Pons (tissue), 1 donor: ENCODE results near the gene KCTD8.
"Not testable (repeated sequence)": the region's sequence is repeated elsewhere in the genome, so short reads cannot be mapped to it uniquely, and the experiment has no call there.

ENCODE experiments used
- DNase-seq: peaks from one replicate; pipeline ENCODE4 v3.0.0-alpha.2; 2016; ENCODE audit warnings: low spot score

The KCTD8 gene

GRCh38 chr4:44326741-44327140, 121.9 kb downstream of the KCTD8 start:
- DNase-seq = no peak

DNA sequence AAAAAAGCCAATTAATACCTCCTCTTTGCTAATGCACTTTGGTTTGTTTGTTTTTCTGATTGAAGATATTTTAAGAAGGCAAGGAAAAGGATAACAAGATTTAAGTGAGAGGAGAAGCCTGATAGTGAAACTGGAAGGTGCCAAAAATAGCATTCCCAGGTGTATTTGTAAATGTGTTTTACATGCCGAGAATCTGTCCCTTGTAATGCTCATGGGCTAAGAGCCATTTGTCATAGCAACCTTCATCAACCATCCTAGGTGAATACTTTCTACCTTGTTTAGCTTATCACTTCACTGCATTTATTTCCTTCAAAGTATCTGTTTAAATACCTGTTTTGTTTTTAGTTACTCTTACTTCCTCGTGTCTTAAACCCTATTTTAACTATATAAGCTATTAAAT, 127.8 kb downstream of the KCTD8 start:
- DNase-seq = no peak

DNA sequence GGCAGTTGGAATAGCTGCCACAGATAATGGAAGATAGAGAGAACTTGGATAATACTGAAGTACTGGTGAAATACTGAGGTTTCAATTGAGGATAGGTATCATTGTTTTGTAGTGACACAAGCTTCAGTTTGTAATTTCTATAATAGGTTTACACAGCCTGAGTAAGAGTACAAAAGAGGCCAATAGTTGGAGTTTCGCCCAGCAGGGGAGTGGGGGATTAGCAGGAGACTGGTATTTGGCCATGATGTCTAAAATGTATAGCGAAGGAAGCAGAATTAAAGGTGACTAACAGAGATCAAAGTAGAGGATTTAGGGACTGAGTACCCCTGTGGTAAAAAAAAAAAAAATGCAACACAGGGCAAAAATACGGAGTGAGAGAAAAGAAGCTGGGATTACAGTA, 129.5 kb downstream of the KCTD8 start:
- DNase-seq = no peak

DNA sequence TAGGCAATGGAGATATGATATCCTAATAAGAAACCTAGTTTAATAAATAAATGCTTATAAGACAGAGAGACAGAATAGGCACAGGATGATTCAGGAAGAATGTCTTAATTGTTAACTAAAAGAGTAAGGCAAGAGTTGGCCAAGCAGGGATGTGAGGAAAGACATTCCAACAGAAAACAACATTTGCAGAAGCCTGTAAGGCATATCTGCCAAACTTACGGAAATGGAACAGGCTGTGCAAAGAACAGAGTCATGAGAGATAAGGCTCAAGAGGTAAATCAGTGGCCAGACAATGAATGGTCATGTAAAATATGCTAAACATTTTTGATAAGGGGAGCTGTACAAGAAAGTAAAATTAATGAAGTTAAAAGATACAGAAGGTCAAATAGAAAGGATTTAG, 134.9 kb downstream of the KCTD8 start:
- no peak for DNase-seq

DNA sequence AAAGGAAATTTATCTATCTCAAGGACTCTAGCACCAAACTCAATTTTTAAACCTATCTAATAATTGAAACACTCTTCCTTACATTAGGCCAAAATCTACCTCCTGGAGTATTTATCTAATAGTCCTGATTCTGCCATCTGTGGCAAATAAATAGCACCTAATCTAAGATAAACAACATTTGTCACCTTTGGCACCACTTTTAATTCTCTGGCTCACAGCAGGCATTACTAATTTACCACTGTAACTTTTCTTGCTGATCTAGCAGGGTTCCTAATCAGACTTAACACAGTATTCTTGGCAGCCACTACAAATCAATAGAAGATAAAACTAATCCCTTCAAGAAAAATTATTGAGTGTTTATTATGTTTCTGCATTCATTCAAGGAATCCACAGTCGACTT, 161.1 kb downstream of the KCTD8 start:
- no peak for DNase-seq

- no peak for DNase-seq
Observed at GRCh38 chr4:44279469-44279868, 169.1 kb downstream of the KCTD8 start.

DNA sequence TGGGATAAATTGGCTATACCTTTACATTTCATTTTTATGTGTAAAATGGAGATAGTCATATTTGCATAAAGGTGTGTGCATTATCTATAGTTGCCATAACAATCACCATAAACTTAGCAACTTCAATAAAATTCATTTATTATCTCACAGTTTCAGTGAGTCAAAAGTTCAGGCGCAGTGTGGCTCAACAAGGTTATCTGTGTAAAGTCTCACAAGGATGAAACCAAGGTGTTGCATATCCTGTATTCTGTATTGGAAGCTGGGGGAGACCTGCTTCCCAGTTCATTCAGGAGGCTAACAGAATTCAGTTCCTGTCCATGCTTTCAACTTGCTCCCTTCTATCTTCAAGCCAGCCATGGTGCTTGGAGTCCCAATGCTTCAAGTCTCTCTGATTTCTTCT, 169.5 kb downstream of the KCTD8 start:
- DNase-seq = no peak

GRCh38 chr4:44257461-44257860, 191.1 kb downstream of the KCTD8 start:
- peak; percentile 80 for DNase-seq

DNA sequence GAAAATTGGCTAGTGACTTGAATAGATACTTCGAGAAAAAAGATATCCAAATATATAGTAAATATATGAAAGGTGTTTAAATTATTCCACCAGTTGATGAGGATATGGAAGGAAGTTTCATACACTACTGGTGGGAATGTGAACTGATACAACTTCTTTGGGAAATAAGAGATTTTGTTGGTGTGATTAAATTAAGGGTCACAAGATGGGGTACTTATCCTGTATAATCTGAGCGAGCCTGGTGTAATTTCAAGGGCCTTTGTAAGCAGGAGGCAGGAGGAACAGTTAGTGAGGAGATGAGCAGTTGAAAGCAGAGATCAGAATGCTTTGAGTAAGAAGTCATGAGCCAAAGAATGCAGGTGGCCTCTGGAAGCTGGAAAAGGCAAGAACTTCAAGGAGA, 192.2 kb downstream of the KCTD8 start:
- DNase-seq = peak; percentile 83

- DNase-seq = no peak
Observed at GRCh38 chr4:44237643-44238042, 211.0 kb downstream of the KCTD8 start.

DNA sequence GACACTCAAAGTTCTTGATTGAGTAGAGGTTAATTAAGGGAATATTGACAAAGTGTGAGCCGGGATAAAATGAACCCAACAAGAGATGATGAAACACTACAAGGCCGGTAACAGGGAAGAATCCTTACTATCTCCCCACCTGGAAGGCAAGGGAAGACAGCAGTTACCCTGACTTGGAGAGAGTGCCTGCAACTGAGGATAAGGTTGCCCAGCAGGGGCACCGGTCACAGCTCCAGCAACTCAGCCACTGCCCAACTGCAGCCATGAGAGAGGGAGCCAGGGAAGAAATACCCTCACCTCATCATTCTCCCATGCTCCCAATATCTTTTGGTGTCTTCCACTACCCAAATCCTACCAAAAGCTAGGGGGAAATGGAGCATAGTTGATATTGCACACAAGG, 212.7 kb downstream of the KCTD8 start:
- DNase-seq = no peak

DNA sequence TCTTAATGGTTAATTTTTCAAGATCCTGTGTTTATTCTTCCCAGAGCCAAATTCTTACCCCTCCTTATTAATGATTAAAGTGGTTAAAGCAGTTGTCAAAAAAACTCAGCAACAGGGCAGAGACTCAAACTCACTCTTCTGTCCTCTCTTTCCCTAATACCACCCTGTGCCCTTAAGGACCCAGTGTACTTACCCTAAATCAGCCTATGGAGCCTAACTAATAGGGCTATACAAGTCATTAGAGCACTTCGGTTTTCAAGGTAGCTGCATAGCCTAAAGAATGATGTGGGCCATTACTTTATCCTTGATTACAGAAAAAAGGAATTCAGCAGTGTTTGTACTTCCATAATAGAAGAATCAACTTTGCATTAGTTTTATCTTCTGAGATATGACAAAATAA, 216.3 kb downstream of the KCTD8 start:
- no peak for DNase-seq

- DNase-seq = no peak
Observed at GRCh38 chr4:44231006-44231405, 217.6 kb downstream of the KCTD8 start.

- no peak for DNase-seq
Observed at GRCh38 chr4:44228326-44228725, 220.3 kb downstream of the KCTD8 start.

DNA sequence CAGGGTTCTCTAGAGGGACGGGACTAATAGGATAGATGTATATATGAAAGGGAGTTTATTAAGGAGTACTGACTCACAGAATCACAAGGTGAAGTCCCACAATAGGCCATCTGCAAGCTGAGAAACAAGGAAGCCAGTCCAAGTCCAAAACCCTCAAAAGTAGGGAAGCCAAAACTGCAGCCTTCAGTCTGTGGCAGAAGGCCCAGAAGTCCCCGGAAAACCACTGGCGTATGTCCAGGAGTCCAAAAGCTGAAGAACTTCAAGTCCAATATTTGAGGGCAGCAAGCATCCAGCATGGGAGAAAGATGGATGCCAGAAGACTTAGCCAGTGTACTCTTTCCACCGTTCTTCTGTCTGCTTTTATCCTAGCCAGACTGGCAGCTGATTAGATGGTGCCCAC, 227.2 kb downstream of the KCTD8 start:
- peak; percentile 38 for DNase-seq

GRCh38 chr4:44210750-44211149, 237.9 kb downstream of the KCTD8 start:
- no peak for DNase-seq

DNA sequence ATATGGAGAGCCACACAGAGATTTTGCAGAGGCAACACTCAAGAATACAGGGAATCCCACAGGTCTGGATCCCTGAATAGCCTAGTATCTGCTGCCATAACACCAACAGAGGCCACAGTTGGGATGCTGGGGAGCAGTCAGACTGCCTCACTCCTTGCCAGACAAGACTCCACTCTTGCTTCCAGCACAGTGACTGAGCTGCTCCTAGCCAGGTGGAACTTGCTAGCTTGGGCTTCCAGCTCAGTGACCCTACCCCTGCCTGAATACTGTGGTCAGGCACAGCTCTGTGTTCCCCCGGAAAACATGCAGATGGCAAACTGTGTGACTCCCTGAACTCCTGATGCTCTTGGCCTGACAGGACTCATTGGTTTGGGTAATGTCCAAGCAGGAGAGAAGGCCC, 251.8 kb downstream of the KCTD8 start:
- no peak for DNase-seq

DNA sequence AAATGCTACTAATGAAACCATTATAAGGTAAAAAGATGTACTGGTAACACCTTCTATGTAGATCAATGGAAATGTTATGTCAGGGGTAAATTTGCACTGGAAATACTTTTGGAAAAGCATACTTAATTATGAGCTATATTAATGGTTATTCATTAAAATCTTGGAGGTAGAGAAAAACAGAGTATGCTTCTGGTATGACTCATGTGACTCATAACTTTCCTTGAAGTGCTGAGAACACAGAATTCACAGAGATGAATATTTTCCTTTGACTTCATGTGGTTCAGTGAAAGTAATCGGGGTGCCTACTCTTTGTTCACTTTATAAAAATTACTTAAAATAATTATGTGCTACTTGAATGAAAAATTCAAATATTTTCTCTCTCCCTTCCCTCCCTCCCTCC, 254.2 kb downstream of the KCTD8 start:
- no peak for DNase-seq

DNA sequence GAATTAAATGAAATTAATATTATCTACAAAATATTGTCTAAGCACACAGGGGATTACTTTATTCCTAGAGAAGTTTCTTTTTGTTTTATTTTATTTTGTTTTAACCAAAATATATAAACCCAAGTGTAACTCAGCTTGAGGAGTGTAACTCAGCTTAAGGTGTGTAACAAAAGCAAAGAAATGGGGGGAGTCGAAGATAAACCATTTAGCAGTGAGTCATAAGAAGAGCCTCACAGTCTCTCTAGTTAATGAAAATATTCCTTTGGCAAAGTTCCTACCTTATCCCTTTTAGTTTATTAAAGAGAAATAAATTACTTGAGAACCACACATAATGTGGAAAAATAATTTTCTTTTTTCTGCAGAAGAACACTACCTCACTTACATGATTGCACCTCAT, 261.8 kb downstream of the KCTD8 start:
- DNase-seq = no peak

- no peak for DNase-seq
Observed at GRCh38 chr4:44186096-44186849, 262.3 kb downstream of the KCTD8 start.

- DNase-seq = not testable (repeated sequence)
Observed at GRCh38 chr4:44181491-44182349, 266.9 kb downstream of the KCTD8 start.

GRCh38 chr4:44167766-44168165, 280.8 kb downstream of the KCTD8 start:
- DNase-seq = not testable (repeated sequence)

- DNase-seq = no peak
Observed at GRCh38 chr4:44165938-44166337, 282.7 kb downstream of the KCTD8 start.
